D721Med (cell line): ENCODE data around the gene CDC42EP4.

ENCODE experiments used
- DNase-seq: peaks from one replicate; pipeline ENCODE4 v3.0.0; 2011; ENCODE audit warnings: low spot score; ENCODE audit not compliant: insufficient read length
- FAIRE-seq: peaks from 2 replicates; lab custom pipeline; 2011; peaks lifted over from hg19 to GRCh38; lab: Jason Lieb, UNC
- CTCF ChIP-seq: IDR thresholded peaks from 2 replicates; pipeline ENCODE4 v1.5.1; 2012; ENCODE audit warnings: mild to moderate bottlenecking, control low read depth; ENCODE audit not compliant: insufficient read depth; ENCODE audit errors: missing control alignments

Gene CDC42EP4

DNA sequence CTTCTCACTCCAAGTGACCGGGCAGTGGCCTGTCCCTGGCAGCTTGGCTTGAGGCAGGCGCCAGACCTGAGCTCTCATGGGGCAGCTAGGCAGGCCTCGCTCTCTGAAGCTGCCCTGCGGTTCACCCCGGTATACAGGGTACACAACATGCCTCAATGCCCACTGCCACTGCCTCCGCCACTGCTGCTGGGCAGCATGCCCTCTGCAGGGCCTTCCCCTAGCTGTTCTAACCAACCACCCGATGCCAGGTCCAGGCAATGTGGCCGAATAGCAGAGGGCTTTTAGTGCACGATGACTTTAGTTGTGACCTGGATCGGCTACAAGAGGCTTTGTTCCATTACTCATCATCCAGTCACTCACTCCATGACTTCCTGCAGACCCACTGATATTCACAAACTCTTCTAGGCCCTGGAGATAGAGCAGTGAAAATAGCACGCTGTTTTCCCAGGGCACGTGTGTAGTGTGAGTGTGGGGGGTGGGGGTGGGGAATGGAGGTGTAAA is 19.7 kb downstream of the CDC42EP4 start:
- no peak for FAIRE-seq
- no peak for DNase-seq
- no peak for TF ChIP-seq CTCF

GRCh38 chr17:73291260-73291801 is 20.5 kb downstream of the CDC42EP4 start:
- no peak for DNase-seq
- no peak for FAIRE-seq
- no peak for TF ChIP-seq CTCF

GRCh38 chr17:73290399-73291259 is 21.2 kb downstream of the CDC42EP4 start:
- no peak for TF ChIP-seq CTCF
- no peak for FAIRE-seq
- no peak for DNase-seq

DNA sequence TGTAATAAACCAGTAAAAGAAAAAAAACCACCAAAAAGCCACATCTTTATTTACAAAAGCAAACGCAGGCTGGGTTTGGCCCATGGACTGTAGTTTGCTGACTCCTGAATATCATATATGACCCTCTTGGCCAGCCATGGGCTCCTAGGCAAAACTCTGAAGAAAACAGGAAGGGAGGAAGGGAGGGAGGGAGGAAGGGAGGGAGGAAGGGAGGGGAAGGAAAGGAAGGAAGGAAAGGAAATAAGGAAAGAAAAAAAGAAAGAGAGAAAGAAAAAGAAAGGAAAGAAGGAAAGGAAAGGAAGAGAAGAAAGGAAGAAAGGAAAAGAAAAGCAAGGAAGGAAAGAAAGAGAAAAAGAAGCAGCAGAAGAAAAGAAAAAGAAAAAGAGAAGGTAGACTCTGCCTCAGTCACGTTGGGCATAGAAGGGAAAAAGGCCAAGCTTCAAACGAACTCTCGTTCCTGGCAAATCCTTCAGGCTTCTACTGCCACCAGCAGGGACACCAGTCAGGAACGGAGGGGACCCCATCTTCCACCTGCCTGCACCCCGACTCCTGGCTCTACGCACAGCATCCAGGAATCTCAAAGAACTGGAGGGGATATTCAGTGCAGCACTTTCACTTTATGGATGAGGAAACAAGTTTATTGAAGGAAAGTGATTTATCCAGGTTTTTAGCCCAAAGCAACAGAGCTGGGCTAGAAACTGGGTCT is 22.1 kb downstream of the CDC42EP4 start:
- no peak for FAIRE-seq
- TF ChIP-seq CTCF: no peak
- no peak for DNase-seq

- DNase-seq (no peak), FAIRE-seq (no peak)
- TF ChIP-seq CTCF: no peak
These were observed 23.1 kb downstream of the CDC42EP4 start for GRCh38 chr17:73288534-73289302.

DNA sequence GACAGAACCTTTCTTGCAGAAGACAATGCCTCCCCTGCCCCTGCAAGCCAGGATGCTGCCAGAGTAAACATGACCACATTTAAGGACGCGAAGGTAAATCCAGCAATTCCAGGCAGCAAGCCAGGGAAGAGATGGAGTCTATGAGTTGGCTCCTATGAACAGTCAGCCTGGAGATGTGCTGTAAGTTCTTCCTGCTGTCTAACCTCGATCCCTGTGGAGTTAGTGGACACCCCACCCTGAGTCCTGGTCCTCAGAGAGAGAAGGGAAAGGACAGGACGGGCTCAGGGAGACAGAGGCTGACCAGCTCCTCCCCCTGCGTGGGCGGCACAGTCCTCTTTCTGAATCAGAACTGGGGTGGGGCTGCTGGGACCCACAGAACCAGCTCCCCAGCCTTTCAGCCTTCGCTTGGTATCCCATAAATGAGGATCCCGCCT is 24.9 kb downstream of the CDC42EP4 start:
- no peak for TF ChIP-seq CTCF
- FAIRE-seq (no peak), DNase-seq (no peak)
